Activated naive CD4-positive, alpha-beta T cell treated with anti-CD3 and anti-CD28 coated beads, Interleukin-2, amount 50 U/mL, for 16 hours (primary cell): ENCODE results near the gene COPA.

Experiments used
- DNase-seq: peaks from one replicate; pipeline ENCODE4 v3.0.0-alpha.2; 2020

The COPA gene

DNA sequence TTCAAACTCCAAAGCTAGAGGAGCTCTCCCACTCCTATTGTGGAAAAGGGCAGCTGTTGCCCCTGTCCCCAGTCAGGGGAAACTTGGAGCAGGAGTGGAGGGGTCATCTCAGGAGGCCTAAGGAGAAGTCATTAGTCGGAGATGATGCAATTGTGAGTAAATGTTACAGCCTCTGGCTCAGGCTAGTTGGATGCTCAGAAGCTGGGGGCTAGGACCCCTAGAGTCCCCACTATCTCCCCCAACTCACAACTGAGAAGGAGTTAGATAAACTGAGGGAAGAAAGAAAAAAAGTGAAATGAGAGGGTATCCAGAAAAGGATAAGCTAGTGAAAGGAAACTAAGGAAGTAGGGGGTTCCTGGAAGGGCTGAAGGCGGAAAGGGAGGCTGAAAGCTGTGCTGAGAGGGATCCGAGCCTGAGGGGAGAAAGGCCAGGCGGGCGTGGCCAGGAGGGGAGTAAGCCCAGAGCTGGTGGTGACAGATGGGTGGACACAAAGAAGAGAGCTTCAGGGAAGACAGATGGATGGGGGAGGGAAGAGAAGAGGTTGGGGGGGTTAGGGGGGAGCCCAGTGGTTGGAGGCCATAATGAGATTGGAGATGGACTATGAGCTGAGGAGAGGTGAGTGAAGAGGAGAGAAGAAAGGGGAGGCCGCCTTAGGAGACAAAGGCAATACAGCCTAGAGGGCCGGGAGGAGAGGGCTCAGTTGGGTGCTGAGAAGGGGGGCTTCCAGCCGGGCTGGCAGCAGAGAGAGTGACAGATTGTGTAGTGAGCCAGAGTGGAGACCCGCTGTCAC lies 19.3 kb upstream of the COPA start:
- DNase-seq = no peak

DNA sequence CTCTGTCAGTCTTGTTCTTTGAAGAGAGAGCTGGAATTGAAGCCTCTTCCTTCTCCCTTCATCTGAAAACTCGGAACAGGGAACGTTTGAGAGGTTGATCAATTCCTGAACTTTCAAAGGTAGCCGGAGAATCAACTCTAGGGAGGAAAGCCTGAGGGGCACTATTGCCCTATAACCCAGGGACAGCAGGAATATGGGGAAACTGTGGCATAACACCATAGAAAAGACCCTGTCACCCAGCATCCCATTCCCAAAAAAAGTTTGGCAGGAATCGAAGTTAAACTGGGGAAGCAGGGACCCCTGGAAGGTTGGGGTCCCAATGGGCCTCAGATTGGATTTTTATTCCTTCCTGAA lies 18.7 kb upstream of the COPA start:
- DNase-seq = no peak

DNA sequence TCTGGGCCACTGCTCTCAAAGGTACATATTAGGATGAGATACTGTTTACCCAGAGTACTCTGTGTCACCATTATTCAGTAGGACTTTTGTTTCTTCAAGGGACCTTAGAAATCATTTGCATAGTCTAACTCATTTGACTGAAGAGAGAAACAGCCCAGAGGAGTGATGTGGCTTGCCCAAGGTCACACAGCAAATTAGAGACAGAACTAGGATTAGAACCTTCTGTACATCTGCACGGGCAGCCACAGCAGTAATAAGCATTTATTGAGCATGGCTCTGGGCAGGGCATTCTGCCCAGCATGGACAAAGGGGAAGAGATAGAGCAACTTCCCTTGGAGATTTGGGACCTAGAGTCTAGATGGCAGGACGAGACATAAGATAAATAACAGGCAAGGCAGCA lies 18.1 kb upstream of the COPA start:
- DNase-seq = no peak

DNA sequence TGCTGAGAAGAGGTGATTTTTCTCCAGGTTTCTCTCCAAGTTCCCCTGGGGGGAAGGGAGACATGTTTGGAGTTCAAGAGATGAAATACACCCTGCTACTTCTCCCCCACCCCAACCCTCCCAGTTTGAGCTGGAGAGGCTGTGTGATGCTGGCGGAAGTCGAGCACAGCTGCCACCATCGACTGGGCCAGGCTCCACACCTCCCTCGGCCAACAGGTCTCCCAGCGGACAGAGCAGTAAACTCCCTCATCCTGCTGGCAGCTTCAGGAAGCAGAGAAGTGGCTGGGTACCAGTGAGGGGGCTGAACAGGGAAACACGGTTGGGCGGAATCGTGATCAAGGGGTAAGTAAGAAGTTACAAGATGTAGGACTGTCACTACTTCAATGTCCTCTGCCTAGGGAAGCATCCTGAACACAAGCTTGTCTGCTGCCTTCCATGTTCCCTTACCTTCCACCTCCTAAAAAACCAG lies 17.2 kb upstream of the COPA start:
- no peak for DNase-seq

DNA sequence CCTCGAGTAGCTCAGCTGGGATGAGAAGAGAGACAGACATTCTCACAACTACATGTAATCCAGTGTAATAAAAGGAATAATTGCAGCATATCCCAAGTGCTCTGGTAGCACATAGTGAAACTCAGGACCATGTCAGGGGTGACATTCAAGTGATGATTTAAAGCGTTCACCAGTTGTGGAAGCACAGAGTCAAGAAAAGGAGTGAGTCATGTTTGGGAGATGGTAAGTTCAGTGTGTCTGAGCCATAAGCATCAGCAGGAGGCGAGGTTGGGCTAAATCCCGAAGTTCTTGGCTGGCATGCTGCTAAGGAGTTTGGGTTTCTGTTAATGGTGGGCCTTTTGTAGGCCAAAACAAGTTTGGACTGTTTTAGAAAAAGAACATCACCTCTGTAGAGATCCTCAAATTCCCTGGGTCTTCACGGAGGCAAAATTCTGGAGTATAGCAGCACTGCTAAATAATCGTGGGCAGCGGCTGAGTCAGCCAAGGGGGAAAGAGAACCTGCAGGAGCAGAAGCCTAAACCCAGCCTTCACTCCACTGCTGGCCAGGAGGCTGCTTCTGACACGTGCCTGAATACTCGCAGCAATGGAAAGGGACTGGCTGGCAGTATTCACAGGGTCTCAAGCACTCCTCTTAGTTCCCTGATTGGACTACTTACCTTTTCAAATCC lies 16.6 kb upstream of the COPA start:
- no peak for DNase-seq

DNA sequence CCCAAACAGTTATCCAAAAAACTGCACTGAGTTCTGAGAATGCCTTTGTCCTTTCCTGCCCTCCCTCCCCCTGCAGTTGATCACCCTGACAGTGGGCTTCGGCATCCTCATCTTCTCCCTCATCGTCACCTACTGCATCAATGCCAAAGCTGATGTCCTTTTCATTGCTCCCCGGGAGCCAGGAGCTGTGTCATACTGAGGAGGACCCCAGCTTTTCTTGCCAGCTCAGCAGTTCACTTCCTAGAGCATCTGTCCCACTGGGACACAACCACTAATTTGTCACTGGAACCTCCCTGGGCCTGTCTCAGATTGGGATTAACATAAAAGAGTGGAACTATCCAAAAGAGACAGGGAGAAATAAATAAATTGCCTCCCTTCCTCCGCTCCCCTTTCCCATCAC lies 15.0 kb upstream of the COPA start:
- DNase-seq = no peak

DNA sequence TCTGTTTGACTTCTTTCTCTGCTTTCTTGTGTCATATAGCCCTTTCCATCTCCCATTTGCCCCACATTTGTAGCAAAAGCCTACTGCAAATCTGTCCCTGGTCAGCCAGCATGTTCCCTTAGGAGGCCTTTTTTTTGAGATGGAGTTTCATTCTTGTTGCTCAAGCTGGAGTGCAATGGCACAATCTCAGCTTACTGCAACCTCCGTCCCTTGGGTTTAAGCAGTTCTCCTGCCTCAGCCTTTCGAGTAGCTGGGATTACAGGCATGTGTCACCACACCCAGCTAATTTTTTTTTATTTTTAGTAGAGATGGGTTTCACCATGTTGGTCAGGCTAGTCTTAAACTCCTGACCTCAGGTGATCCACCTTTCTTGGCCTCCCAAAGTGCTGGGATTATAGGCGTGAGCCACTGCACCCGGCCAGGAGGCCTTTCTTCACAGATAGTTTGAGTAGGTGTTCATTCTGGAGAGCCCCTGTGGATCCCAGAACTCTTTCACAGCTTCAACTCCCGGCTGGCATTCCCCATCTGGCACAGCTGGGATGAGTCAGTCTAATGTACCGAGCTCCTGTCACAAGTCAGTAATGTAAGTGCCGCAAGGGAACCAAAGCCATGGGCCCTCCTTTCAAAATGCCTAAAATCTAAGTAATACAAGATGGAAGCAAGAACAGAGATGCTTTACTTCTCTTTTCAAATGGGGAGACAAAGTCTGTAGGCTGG lies 14.4 kb upstream of the COPA start:
- no peak for DNase-seq

DNA sequence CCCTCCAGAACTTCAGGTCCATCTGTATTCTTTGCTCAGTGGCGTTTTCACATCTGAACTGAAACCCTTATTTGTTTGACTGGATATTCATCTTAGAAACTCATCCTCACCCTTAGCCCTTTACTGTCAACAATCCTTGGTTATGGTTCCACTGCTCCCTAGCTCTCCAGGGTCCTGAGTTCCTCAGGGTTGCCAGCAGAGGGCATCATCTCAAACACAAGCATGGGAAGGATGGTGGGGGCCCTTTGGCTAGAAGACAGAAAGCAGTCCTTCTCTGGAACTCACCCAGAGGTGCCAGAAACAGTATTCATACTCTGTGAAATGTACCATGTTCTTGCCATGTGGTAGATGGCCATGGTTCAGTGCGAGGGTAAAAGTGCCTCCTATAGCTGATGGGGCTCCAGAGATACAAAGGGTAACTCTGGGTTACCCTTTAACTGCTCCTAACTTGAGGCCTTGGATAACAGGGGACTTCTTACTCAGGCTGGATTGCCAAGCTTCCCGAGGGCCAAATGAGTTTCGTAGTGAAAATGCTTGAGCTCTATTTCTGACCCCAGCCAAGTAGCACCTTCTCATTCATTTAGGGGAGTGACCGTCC lies 11.4 kb upstream of the COPA start:
- DNase-seq = no peak

DNA sequence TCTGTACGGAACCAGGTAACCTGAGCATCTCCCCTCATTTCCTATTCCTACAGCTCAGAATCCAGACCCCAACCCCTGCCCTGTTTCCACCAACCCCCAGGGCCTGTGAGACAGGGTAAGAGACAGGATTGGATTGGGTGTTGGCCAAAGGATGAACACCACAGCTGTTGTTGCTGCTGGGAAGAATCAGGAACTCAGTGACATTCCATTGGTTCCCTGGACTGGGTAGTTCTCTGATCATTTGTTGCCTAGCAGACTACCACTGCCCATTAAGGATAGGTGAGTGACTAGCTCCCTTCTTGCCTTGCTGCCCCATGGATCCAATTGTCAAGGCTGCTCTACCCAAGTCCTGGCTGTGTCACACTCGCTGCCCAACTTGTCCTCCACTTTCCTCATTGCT lies 10.2 kb upstream of the COPA start:
- DNase-seq = no peak

DNA sequence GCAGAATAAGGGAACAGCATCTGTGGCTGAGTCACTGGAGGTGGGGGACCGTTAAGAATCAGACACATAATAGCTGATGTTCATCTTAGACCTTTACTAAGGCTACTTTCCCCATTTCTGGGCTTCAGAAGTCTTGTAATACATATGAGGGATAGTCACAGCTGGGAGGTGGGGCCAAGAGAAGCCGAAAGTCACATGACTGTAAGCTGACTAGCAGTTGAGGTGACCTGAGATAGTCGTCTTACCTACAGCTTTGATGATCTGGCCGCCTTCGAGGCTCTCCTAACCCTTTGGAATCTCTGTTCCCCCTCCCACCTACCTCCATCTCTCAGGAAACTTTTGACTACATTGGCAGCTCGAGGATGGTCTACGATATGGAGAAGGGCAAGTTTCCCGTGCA lies 9.5 kb upstream of the COPA start:
- no peak for DNase-seq

DNA sequence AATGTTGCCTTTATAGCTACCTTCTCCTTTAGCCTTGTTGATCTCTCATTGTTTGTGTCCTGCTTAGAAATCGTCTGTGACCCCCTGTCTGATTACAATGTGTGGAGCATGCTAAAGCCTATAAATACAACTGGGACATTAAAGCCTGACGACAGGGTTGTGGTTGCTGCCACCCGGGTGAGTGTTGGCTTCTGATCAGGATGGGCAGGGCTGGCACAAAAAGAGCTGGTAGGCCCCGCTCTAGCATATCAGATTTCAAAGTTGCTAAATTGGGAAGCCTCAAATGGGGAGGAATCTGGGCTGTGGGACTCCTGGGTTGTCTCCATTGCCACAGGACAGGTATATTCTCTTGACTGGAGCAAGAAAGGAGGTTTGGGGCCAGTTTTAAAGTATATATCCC lies 8.6 kb upstream of the COPA start:
- no peak for DNase-seq

DNA sequence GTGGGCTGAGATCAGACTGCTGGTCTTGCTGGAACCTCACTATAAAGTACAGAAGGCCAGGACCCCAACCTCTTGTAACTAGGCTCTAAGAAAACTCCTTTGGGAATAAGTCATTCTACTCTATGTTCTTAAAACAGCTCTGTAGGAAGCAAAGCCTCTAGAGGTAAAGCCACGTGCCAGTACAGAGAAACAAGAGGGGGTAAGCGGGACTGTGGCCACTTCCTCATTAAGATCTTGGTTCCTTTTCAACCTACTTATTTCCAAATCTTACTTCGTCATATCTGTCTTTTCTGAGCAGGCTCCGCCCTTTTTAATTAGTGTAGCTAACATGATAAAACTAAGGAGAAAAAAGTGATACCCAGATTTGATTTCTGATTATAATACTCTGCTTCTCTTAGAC lies 3.9 kb upstream of the COPA start:
- no peak for DNase-seq

DNA sequence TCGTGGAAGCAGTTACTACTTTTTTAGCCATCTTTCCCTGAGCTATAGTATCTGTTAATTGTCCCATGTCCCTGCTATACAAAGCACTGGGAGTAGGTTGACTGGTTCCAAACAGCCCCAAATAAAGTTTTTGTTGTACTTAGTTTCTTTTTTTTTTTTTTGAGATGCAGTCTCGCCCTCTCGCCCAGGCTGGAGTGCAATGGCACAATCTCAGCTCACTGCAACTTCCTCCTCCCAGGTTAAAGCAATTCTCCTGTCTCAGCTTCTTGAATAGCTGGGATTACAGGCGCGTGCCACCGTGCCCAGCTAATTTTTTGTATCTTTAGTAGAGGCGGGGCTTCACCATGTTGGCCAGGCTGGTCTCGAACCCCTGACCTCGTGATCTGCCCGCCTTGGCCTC lies 3.4 kb upstream of the COPA start:
- DNase-seq = no peak

DNA sequence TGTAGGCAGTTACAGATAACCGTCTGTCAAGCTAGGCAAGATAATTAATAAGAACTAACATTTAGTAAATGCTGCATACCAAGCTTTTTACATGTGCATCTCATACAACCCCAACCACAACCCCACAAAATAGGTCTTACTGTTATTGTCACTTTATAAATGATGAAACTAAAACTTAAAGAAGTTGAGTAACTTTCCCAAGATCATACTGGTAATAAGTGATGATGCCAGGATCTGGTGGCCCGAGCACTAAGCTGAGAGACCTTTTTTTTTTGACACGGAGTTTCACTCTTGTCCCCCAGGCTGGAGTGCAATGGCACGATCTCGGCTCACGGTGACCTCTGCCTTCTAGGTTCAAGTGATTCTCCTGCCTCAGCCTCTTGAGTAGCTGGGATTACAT lies 1.9 kb upstream of the COPA start:
- no peak for DNase-seq

DNA sequence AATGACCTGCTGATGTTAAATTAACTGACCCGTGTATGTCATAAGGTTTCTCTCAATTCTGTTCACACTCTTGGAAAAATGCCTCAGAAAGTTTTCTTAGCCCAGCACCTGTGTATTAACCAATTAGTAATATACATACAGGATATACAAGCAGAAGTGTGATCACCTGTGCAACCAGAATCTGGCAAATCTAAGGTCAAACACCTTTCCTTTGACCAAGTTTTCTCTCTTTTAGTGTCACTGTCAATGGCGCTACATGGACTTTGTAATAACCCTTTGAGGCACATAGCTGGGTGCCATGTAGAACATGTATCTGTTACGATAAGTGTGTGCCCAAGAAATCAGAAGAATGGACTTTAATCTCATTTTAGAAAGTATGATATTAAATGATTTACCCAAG lies 1.2 kb upstream of the COPA start:
- no peak for DNase-seq

DNA sequence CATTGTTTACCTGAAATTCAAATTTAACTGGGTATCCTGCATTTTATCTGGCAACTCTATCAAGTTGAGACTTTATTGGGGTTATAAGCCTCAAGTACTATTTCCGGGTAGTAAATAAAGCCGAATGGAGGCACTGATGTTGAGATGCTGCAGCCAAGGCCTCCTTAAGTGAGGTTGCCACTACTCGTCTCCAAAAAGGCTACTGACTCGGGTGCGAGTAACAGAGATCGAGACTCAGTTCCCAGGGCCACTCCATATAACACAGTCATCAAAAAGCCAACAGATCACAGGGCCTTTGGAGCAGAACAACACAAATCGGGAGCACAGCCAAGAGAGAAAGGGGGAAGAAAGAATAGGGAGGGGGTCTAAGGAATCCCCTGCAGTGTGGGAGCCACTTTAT lies 524 bp downstream of the COPA start:
- no peak for DNase-seq

DNA sequence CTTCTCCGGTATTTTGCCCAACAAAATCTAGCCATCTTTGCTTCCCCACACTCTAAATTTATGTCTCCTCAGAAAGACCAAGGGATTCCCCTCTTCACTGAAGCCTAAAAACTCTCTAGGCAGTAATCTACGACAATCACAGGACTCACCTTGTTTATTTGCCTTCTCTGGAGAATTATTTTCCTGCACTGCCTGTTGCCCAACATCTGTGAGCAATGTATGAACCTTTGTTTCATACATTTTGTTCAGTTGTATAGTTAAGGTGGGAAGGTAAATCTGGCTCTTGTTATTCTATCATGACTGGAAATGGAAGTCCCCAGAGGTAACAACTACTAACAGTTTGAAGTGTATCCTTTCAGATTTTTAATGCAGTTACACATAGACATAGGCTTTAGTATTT lies 2.2 kb downstream of the COPA start:
- DNase-seq = no peak

DNA sequence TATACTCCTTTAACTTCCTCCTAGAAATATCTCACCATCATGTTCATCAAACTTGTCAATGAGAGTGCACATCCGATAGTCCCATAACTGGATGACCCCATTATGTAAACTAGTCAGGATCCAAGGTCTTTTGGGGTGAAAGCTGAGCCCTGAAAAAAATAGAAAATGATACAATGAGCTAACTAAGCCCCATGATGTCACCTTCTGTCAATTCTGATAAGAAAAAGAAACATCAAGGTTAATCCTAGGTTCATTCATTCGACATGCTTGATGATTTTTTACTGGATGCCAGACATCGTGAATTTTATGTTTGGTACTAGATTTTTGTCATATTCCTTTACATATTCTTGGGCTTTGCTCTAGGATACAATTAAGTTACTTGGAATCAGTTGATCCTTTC lies 2.9 kb downstream of the COPA start:
- DNase-seq = no peak

DNA sequence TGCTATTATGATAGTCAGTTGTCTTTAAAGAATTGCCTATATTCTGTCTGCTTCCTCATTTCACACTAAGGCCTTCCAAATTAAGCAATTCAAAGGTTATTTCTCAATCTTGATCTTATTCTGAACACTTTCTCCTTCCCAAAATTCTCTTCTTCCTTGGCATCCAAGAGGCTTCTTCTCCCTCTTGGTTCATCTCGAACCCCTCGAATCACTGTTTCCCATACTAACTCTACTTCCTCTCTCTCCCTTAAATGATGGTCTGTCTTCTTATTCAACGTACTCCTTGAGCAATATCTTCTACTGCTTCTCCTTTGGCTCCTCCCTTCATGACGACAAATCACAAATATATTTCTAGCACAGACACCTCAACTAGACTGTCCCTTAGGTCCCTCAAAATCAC lies 4.5 kb downstream of the COPA start:
- DNase-seq = no peak

DNA sequence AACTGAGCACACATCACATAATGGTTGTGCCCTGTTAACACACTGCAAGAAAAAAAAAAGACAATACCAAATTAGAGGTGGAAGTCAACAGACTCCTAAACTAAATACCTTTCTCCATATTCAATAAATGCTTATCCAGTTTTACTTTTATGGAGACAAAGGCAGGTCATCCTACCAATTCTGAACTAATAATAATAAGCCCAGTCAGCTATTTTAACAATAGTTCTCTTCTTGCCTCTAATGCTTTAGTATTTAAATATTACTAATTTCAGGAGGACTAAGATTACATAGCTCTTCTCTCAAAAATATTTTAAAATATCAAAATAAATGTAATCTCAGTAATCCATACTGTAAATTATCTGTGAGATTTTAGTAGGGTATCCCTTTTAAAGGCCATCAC lies 10.5 kb downstream of the COPA start:
- no peak for DNase-seq

DNA sequence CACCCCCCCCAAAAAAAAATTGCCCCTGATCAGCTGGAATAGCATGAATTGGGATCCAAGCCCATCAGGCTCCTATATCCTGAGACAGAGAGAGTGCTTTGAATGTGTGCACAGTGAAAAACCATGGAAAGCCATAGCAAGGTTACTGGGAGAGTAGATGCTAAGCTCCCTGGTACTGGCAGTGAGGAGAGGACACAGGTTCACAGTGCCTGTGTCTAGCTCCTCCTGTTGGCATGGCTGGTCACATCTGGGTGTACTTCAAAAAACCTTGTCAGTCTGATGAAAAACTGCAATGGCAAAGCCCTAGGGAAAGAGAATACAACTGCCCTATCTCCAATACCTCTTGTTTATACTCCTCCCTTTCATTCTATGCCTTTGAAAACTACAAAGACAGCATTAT lies 12.9 kb downstream of the COPA start:
- DNase-seq = no peak

DNA sequence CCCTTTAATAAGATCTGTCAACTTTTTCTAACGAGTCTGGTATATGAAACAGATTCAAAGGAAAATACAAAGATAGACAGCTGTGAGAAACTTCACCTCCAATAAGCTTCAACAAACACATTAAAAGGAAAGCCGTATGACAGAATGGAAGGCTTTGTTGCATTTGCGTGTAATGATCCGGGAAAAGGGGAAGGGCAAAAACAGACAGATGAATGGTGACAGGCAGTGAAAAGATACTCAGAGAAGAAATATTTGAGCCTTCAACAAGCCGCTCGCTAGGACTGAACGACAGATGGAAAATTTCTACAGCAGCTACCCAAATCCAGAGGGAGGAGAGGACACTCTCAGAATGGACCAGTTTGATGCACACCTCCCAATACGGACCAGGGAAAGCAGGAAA lies 14.9 kb downstream of the COPA start:
- no peak for DNase-seq

DNA sequence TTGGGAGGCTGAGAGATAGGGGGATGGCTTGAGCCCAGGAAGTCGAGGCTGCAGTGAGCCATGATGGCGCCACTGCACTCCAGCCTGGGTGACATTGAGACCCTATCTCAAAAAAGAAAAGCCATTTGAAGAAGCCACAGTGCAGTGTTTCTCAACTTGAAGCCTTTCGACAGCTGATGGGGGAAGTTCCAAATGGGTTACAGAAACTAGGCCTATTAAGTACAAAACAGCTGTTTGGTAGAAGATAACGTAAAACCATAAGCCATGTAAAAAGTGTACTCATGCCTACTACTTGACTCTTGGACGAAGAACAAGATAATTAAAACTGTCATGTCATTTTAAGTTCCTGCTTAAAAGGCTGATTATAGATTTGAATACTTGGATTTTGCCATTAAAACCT lies 16.6 kb downstream of the COPA start:
- DNase-seq = no peak

DNA sequence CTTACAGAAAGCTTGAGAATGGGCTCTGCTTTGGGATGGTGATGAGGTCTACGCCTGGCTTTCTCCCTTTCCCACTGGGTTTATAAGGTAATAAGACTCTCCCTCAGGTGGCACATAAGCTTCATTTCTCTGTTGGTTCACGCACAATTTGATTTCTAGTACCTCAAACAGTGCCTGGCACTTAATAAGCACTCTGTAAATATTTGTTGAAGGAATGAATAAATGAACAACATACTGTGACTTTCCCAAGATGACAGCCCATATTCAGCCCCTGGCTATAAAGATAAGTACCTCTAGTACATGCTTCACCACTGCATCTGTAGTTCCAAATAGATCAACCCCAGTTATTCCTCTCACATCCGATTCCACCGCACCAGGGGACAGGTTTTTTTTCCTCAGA lies 17.8 kb downstream of the COPA start:
- no peak for DNase-seq
